Activated CD4-positive, alpha-beta T cell treated with anti-CD3 and anti-CD28 coated beads for 36 hours (primary cell): ENCODE results near the gene PCDH19. TPM values are rescaled to one million over a fixed set of nuclear protein-coding genes. Genes with fewer than 3 reads are reported as not detected.

ENCODE experiments used
- ATAC-seq: fragments of 200-7000 bp; cut with Tn5 transposase; one replicate; pipeline ENCODE4 v1.10.0; 2021; ENCODE audit warnings: mild to moderate bottlenecking, moderate library complexity
- CTCF ChIA-PET: fragments of 350-600 bp; sonication (Branson Sonifier 250); formaldehyde crosslinking; loops from one replicate; lab custom pipeline; 2021; ENCODE audit warnings: antibody characterized with exemption; lab: Charles Lee
- POLR2A ChIA-PET: fragments of 350-600 bp; sonication (Branson Sonifier 250); formaldehyde crosslinking; loops from one replicate; lab custom pipeline; 2021; ENCODE audit warnings: antibody characterized with exemption, inconsistent platforms; lab: Charles Lee
- DNase-seq: peaks from one replicate; pipeline ENCODE4 v3.0.0-alpha.2; 2020
- H3K27ac Mint-ChIP-seq: one replicate; pipeline ENCODE4 v1.8.0; 2021; ENCODE audit warnings: mixed read lengths
- H3K27me3 Mint-ChIP-seq: one replicate; pipeline ENCODE4 v1.8.0; 2021; ENCODE audit warnings: mixed read lengths
- H3K36me3 Mint-ChIP-seq: one replicate; pipeline ENCODE4 v1.8.0; 2021; ENCODE audit warnings: low read depth, mixed read lengths
- H3K4me1 Mint-ChIP-seq: one replicate; pipeline ENCODE4 v1.8.0; 2021; ENCODE audit warnings: mixed read lengths
- H3K4me3 Mint-ChIP-seq: one replicate; pipeline ENCODE4 v1.8.0; 2021; ENCODE audit warnings: mild to moderate bottlenecking, moderate library complexity, mixed read lengths
- H3K9me3 Mint-ChIP-seq: one replicate; pipeline ENCODE4 v1.8.0; 2021; ENCODE audit warnings: low read depth, mixed read lengths
- intact Hi-C, 2 experiments: fragments of 100-400 bp; cut with DNase I in 1 of 2; cut with micrococcal nuclease in 1 of 2; formaldehyde crosslinking; loops; one replicate each; pipeline versions ENCODE4 v1.14.2 to v1.15.1; 2022 to 2024; cut with DNase I, micrococcal nuclease
- total RNA-seq, 2 experiments: library from RNA; stranded (reverse); gene quantifications; one replicate each; pipeline ENCODE4 v1.2.3, GENCODE V29; 2021

Gene PCDH19
- total RNA-seq, 2 experiments from 2014 or later, result 0.02 TPM; not detected in 1

- H3K4me1 Mint-ChIP-seq, result no peaks in the 10 kb centered on the region
- ChIA-PET POLR2A (no interaction called here), CTCF (no interaction called here)
- no peak overlapping the region for H3K27ac Mint-ChIP-seq
- intact Hi-C loops, result no loop called here
- DNase-seq, result no peak
- no peaks in the 10 kb centered on the region for H3K27me3 Mint-ChIP-seq
- H3K36me3 Mint-ChIP-seq, result no peaks in the 10 kb centered on the region
- H3K4me3 Mint-ChIP-seq, result no peak overlapping the region
- ATAC-seq, result no peak
- no peaks in the 10 kb centered on the region for H3K9me3 Mint-ChIP-seq
Measured at GRCh38 chrX:100381619-100382018, 28.5 kb downstream of the PCDH19 start.

- no peaks in the 10 kb centered on the region for H3K27me3 Mint-ChIP-seq
- no peaks in the 10 kb centered on the region for H3K9me3 Mint-ChIP-seq
- no peak overlapping the region for H3K27ac Mint-ChIP-seq
- H3K36me3 Mint-ChIP-seq, result no peaks in the 10 kb centered on the region
- H3K4me3 Mint-ChIP-seq, result no peak overlapping the region
- intact Hi-C loops, result no loop called here
- ATAC-seq, result no peak
- DNase-seq, result no peak
- no peaks in the 10 kb centered on the region for H3K4me1 Mint-ChIP-seq
- POLR2A ChIA-PET, result no interaction called here
- CTCF ChIA-PET, result no interaction called here
Measured at GRCh38 chrX:100379388-100379986, 30.6 kb downstream of the PCDH19 start.

- no peaks in the 10 kb centered on the region for H3K27me3 Mint-ChIP-seq
- intact Hi-C loops, result no loop called here
- ATAC-seq, result no peak
- H3K36me3 Mint-ChIP-seq, result no peaks in the 10 kb centered on the region
- H3K9me3 Mint-ChIP-seq, result no peaks in the 10 kb centered on the region
- H3K4me1 Mint-ChIP-seq, result no peaks in the 10 kb centered on the region
- ChIA-PET CTCF (interaction anchor here (1.1 to 1.2 kb wide), 2 partner anchors 10 to 152 kb away, joined by 3 read pairs; no protein-coding TSS in a partner anchor), POLR2A (no interaction called here)
- H3K27ac Mint-ChIP-seq, result no peak overlapping the region
- no peak for DNase-seq
- no peak overlapping the region for H3K4me3 Mint-ChIP-seq
Measured at GRCh38 chrX:100377826-100378225, 32.2 kb downstream of the PCDH19 start.

- ChIA-PET POLR2A (no interaction called here), CTCF (no interaction called here)
- no peak overlapping the region for H3K4me3 Mint-ChIP-seq
- no peaks in the 10 kb centered on the region for H3K36me3 Mint-ChIP-seq
- no peak for DNase-seq
- intact Hi-C loops, result no loop called here
- H3K9me3 Mint-ChIP-seq, result no peaks in the 10 kb centered on the region
- H3K27ac Mint-ChIP-seq, result no peak overlapping the region
- H3K27me3 Mint-ChIP-seq, result no peaks in the 10 kb centered on the region
- H3K4me1 Mint-ChIP-seq, result no peaks in the 10 kb centered on the region
- ATAC-seq, result no peak
Measured at GRCh38 chrX:100376576-100376975, 33.5 kb downstream of the PCDH19 start.

DNA sequence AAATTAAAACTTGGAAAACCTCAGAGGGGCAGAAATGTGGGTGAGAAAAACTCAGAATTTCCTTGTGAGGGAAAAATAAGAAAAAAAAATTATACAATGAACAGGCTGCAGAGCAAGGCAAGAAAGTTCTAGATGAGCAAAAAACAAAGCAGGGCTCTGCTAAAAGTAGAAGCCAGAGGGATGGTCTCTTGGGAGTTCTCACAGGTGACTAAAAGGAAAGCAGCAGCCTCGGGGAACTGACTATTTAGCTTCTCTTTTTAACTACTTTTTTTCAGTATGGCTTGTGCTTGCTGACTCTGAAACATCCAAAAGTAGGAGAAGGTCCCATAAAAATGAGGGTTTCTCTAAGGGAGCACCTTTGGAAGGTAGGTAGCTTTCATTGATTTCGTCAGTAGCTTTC lies 36.4 kb downstream of the PCDH19 start:
- H3K4me1 Mint-ChIP-seq, result no peaks in the 10 kb centered on the region
- no peaks in the 10 kb centered on the region for H3K36me3 Mint-ChIP-seq
- no peak for DNase-seq
- ATAC-seq, result no peak
- no peaks in the 10 kb centered on the region for H3K9me3 Mint-ChIP-seq
- intact Hi-C loops, result no loop called here
- CTCF ChIA-PET, result no interaction called here
- no peak overlapping the region for H3K4me3 Mint-ChIP-seq
- POLR2A ChIA-PET, result no interaction called here
- no peaks in the 10 kb centered on the region for H3K27me3 Mint-ChIP-seq
- no peak overlapping the region for H3K27ac Mint-ChIP-seq

DNA sequence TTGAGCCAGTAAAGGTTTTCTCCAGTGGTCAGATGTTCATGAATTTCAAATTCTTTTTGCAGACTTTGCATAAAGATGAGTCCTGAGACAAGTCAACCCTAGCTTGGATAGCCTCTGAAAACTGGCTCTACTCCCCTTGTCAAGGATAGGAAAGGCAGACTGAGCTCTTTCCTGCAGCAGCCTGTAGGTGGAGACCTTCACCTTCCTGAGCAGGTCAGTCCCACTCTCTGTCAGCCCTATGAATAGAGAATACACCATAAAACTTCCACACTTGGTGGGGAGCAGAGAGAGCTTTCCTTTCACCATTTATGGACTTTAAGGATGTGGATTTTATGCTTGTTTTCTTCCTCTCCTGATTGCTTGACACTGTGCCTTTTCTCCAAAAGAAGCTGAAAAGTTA lies 41.9 kb downstream of the PCDH19 start:
- DNase-seq (peak; percentile 16), ATAC-seq (no peak)
- Mint-ChIP-seq H3K27ac (no peak overlapping the region), H3K36me3 (no peaks in the 10 kb centered on the region), H3K4me1 (no peaks in the 10 kb centered on the region), H3K9me3 (no peaks in the 10 kb centered on the region), H3K4me3 (no peak overlapping the region), H3K27me3 (no peaks in the 10 kb centered on the region)
- ChIA-PET CTCF (interaction anchor here (0.6 to 1.2 kb wide), 3 partner anchors 10 to 1654 kb away, joined by 3 to 5 read pairs (median 5); no protein-coding TSS in a partner anchor), POLR2A (interaction anchor here (0.7 kb wide), 1 partner anchor 1344 kb away, joined by 5 read pairs; no protein-coding TSS in a partner anchor)
- intact Hi-C loops, result loop anchor here in 1 of 2 experiments (2.0 kb wide), 1 partner anchor 45 kb away; no protein-coding TSS in a partner anchor

GRCh38 chrX:100363896-100364295 lies 46.2 kb downstream of the PCDH19 start:
- intact Hi-C loops, result no loop called here

DNA sequence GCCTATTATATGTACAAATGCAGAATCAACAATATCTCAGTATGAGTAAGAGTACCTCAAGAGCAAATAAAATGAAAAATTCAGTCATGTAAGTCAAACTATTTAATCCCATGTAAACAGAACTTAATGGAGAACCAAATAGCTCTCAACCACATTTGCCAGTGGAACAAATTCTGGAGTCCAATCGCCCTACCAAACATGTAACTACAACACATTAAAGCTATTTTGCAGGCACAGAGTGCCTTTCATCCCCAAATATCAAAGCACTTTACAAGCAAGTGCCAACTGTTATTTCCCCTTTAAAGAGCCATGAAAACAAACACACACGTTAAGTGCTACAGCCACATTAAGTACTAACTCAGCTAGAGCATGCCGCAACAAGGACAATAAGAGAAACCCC lies 51.3 kb downstream of the PCDH19 start:
- no peaks in the 10 kb centered on the region for H3K9me3 Mint-ChIP-seq
- no peaks in the 10 kb centered on the region for H3K27me3 Mint-ChIP-seq
- H3K36me3 Mint-ChIP-seq, result no peaks in the 10 kb centered on the region
- ATAC-seq, result no peak
- H3K4me1 Mint-ChIP-seq, result no peaks in the 10 kb centered on the region
- no peak overlapping the region for H3K4me3 Mint-ChIP-seq
- no peak overlapping the region for H3K27ac Mint-ChIP-seq
- intact Hi-C loops, result no loop called here
- CTCF ChIA-PET, result no interaction called here
- no peak for DNase-seq
- POLR2A ChIA-PET, result no interaction called here

More at GRCh38 chrX:100363896-100364295, 46.2 kb downstream of the PCDH19 start:
- ChIA-PET CTCF (no interaction called here), POLR2A (no interaction called here)
- Mint-ChIP-seq H3K9me3 (no peaks in the 10 kb centered on the region), H3K36me3 (no peaks in the 10 kb centered on the region), H3K27ac (no peak overlapping the region), H3K27me3 (no peaks in the 10 kb centered on the region), H3K4me3 (no peak overlapping the region), H3K4me1 (no peaks in the 10 kb centered on the region)
- ATAC-seq (no peak), DNase-seq (no peak)

GRCh38 chrX:100356351-100356896 lies 53.6 kb downstream of the PCDH19 start:
- no peak for DNase-seq
- CTCF ChIA-PET, result interaction anchor here (0.7 kb wide), 1 partner anchor 317 kb away, joined by 3 read pairs; no protein-coding TSS in a partner anchor
- Mint-ChIP-seq H3K36me3 (no peaks in the 10 kb centered on the region), H3K27me3 (no peaks in the 10 kb centered on the region), H3K4me3 (no peak overlapping the region), H3K27ac (no peak overlapping the region), H3K4me1 (no peaks in the 10 kb centered on the region), H3K9me3 (no peaks in the 10 kb centered on the region)
- intact Hi-C loops, result no loop called here
- no peak for ATAC-seq
- POLR2A ChIA-PET, result no interaction called here

GRCh38 chrX:100355680-100356079 lies 54.4 kb downstream of the PCDH19 start:
- no peak overlapping the region for H3K4me3 Mint-ChIP-seq
- no peaks in the 10 kb centered on the region for H3K36me3 Mint-ChIP-seq
- POLR2A ChIA-PET, result no interaction called here
- CTCF ChIA-PET, result interaction anchor here (0.7 kb wide), 1 partner anchor 17 kb away, joined by 3 read pairs; no protein-coding TSS in a partner anchor
- no peaks in the 10 kb centered on the region for H3K4me1 Mint-ChIP-seq
- H3K27ac Mint-ChIP-seq, result no peak overlapping the region
- no peaks in the 10 kb centered on the region for H3K27me3 Mint-ChIP-seq
- intact Hi-C loops, result no loop called here
- DNase-seq (no peak), ATAC-seq (no peak)
- H3K9me3 Mint-ChIP-seq, result no peaks in the 10 kb centered on the region

GRCh38 chrX:100353326-100353725 lies 56.7 kb downstream of the PCDH19 start:
- CTCF ChIA-PET, result no interaction called here
- H3K9me3 Mint-ChIP-seq, result no peaks in the 10 kb centered on the region
- intact Hi-C loops, result no loop called here
- DNase-seq, result no peak
- no peak overlapping the region for H3K27ac Mint-ChIP-seq
- POLR2A ChIA-PET, result no interaction called here
- H3K4me3 Mint-ChIP-seq, result no peak overlapping the region
- ATAC-seq, result no peak
- H3K36me3 Mint-ChIP-seq, result no peaks in the 10 kb centered on the region
- no peaks in the 10 kb centered on the region for H3K4me1 Mint-ChIP-seq
- H3K27me3 Mint-ChIP-seq, result no peaks in the 10 kb centered on the region
